Measurements from ENCODE around the gene CDC20.

DNA sequence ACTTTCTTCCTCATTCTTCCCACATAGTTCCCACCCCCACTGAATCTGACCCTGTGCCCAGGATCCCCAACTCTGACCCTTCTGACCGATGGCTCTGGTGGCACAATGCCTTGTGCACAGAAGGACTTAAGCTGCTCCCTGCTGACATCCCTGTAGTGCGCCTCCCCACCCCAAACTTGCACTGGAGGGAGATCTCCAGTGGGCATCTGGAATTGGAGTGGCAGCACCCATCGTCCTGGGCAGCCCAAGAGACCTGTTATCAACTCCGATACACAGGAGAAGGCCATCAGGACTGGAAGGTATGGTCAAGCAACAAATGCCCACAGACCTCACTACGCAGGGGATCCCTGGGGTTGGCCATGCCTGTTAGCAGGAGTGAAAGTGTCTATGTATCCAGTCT lies 12.1 kb upstream of the CDC20 start:
- TF ChIP-seq POLR2AphosphoS5 (IDR thresholded peaks at IDR 0.05; ENCODE audit: borderline replicate concordance, low read depth, low read length): no peak
- TF ChIP-seq EZH2 (IDR thresholded peaks at IDR 0.05): no peak
- TF ChIP-seq FOXP2 (optimal IDR thresholded peaks at IDR 0.05; ENCODE audit: control extremely low read depth, extremely low read length, insufficient read depth): no peak
